Endothelial cell of umbilical vein (primary cell): ENCODE results near the gene ATF5.

Experiments used
- CTCF ChIP-seq, 2 donors: IDR thresholded peaks; 1 replicate in 1 of 2; 2 replicates in 1 of 2; pipeline ENCODE4 v1.5.1; 2011; ENCODE audit warnings: low read length in 2 of 2, mild to moderate bottlenecking in 2 of 2, moderate library complexity in 2 of 2, control low read depth in 1 of 2, inconsistent platforms in 1 of 2, low read depth in 1 of 2; ENCODE audit not compliant: insufficient read depth in 1 of 2; ENCODE audit errors: extremely low read depth in 1 of 2
- EZH2 ChIP-seq: IDR thresholded peaks from 2 replicates; pipeline ENCODE4 v1.6.1; 2012; ENCODE audit warnings: borderline replicate concordance, low read depth, mild to moderate bottlenecking, moderate library complexity, low read length, inconsistent platforms; ENCODE audit not compliant: severe bottlenecking
- JUN ChIP-seq: IDR thresholded peaks from 2 replicates; pipeline ENCODE4 v1.6.1; 2011; ENCODE audit warnings: borderline replicate concordance, low read depth; ENCODE audit not compliant: insufficient read length, insufficient read depth
- POLR2AphosphoS5 ChIP-seq: IDR thresholded peaks from 2 replicates; pipeline ENCODE4 v1.6.1; 2012; ENCODE audit warnings: low read depth, mild to moderate bottlenecking, control low read depth, low read length, moderate library complexity; ENCODE audit not compliant: insufficient read depth
- TF ChIP-seq, protein P1 (sequence below): IDR thresholded peaks from 2 replicates; pipeline ENCODE4 v1.6.1; 2011; ENCODE audit not compliant: insufficient read depth, insufficient read length

- TF ChIP-seq CTCF (IDR thresholded peaks at IDR 0.05; ENCODE audit: extremely low read depth in 1 of 2, insufficient read depth in 1 of 2, low read depth in 1 of 2, low read length in 2 of 2) (no peak), POLR2AphosphoS5 (no peak), EZH2 (no peak), JUN (no peak)
- TF ChIP-seq, protein P1, sequence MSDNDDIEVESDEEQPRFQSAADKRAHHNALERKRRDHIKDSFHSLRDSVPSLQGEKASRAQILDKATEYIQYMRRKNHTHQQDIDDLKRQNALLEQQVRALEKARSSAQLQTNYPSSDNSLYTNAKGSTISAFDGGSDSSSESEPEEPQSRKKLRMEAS: no peak
Observed at GRCh38 chr19:49952906-49953305, 23.9 kb downstream of the ATF5 start.
